ENCODE measurements around the gene INPP5A.
"Not testable (repeated sequence)": the region's sequence is repeated elsewhere in the genome, so short reads cannot be mapped to it uniquely, and the experiment has no call there.

- not testable (repeated sequence) for TF ChIP-seq ARNTL (CRISPR knock-in tag; IDR thresholded peaks at IDR 0.05; ENCODE audit: borderline replicate concordance, low read depth); ESRRG (CRISPR knock-in tag; IDR thresholded peaks at IDR 0.05); OSR1 (CRISPR knock-in tag; IDR thresholded peaks at IDR 0.05); ZFP30 (CRISPR knock-in tag; IDR thresholded peaks at IDR 0.05); ISL1 (CRISPR knock-in tag; IDR thresholded peaks at IDR 0.05); TSHZ2 (CRISPR knock-in tag; IDR thresholded peaks at IDR 0.05); PPARA (CRISPR knock-in tag; IDR thresholded peaks at IDR 0.05; ENCODE audit: borderline replicate concordance); TOX (CRISPR knock-in tag; IDR thresholded peaks at IDR 0.05; ENCODE audit: borderline replicate concordance); ZNF70 (CRISPR knock-in tag; IDR thresholded peaks at IDR 0.05); CSDC2 (CRISPR knock-in tag; IDR thresholded peaks at IDR 0.05)
These were observed 205.8 kb downstream of the INPP5A start for GRCh38 chr10:132743196-132743924.

Data from SK-N-SH treated with all-trans-retinoic acid at 6 μM for 48 hours (cell line).